GM19395 (cell line): Measurements from ENCODE around the gene KISS1.

Source experiments
- ATAC-seq: cut with Tn5 transposase; IDR thresholded peaks from one replicate; pipeline ENCODE4 v1.9.1; 2021; ENCODE audit warnings: mild to moderate bottlenecking, moderate library complexity; ENCODE audit not compliant: unreplicated experiment

KISS1 gene

DNA sequence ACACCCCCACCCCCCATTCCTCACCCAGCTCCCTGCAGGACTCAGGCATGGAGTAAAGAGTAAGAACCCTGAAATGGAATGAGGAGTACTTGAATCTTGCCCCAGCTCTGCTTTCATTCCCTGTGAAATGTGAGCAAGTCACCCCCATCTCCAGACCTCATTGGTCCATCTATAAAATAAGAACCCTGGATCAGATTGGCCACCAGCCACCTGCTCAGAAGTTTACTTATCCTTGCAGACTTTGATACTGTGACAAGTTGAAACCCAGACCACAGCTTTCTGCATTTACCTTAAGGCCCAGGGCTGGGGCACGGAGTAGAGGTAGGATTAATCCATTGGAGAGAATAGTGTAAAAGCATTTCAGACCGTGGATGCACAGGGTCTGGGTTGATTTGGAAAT lies 2.2 kb downstream of the KISS1 start:
- ATAC-seq: no peak

- no peak for ATAC-seq
Measured at GRCh38 chr1:204192589-204193352, 3.5 kb downstream of the KISS1 start.

GRCh38 chr1:204192046-204192445 lies 4.2 kb downstream of the KISS1 start:
- no peak for ATAC-seq

GRCh38 chr1:204191456-204191855 lies 4.8 kb downstream of the KISS1 start:
- no peak for ATAC-seq

DNA sequence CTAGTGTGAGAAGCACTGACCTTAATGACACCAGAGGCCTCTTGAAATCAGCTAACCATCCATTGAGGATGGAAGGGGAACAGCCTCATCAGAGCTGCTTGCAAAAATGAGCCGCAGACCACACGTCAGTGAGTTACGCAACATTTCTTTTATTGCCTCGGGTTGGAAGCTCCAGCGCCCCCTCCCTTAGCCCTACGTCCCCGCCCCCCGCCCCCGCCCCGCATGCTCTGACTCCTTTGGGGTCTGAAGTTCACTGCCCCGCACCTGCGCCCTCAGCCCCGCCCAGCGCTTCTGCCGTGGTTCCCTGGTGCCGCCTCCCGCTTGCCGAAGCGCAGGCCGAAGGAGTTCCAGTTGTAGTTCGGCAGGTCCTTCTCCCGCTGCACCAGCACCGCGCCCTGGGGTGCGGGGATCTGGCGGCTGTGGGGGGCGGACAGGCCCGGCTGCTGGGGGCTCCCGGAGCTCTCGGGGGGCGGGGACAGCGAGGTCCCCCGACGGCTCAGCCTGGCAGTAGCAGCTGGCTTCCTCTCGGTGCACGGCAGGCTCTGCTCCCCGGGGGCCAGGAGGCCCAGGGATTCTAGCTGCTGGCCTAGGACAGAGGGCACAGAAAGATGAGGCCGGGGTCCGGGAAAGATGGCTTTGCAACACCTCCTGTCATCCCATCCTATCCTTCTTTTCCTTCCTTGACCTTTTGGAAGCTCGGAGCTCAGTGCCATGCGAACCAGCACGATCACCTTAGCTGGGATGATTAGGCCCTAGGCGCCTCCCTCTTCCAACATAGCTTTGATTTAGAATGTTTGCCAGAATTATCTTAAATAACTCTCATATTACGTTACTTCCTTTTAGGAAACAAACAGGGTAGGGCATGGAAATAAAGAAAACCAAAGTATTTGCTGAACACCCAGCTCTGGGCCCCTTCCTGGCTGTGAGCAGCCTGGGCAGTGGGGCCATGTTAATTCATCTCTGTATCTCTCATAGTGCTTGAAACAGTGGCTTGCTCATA lies 5.8 kb downstream of the KISS1 start:
- ATAC-seq: no peak

- ATAC-seq: no peak
Measured at GRCh38 chr1:204188959-204189639, 7.2 kb downstream of the KISS1 start.

DNA sequence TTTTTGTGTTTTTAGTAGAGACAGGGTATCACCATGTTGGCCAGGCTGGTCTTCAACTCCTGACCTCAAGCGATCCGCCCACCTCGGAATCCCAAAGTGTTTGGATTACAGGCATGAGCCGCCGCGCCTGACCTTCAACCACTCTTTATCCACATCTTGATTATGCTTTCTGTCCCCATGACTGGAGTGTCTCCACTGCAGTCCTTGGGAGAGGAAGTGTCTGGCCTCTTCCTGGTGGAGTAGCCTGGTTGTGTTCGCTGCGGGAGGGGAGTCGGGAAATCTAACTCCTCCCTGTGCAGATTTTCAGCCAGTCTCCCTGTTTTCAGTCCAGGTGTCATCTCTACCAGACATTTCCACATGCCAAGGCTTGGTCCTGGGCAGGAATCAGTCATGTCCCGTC lies 9.7 kb downstream of the KISS1 start:
- no peak for ATAC-seq

- no peak for ATAC-seq
Measured at GRCh38 chr1:204181116-204181515, 15.2 kb downstream of the KISS1 start.

GRCh38 chr1:204180133-204180532 lies 16.2 kb downstream of the KISS1 start:
- no peak for ATAC-seq

DNA sequence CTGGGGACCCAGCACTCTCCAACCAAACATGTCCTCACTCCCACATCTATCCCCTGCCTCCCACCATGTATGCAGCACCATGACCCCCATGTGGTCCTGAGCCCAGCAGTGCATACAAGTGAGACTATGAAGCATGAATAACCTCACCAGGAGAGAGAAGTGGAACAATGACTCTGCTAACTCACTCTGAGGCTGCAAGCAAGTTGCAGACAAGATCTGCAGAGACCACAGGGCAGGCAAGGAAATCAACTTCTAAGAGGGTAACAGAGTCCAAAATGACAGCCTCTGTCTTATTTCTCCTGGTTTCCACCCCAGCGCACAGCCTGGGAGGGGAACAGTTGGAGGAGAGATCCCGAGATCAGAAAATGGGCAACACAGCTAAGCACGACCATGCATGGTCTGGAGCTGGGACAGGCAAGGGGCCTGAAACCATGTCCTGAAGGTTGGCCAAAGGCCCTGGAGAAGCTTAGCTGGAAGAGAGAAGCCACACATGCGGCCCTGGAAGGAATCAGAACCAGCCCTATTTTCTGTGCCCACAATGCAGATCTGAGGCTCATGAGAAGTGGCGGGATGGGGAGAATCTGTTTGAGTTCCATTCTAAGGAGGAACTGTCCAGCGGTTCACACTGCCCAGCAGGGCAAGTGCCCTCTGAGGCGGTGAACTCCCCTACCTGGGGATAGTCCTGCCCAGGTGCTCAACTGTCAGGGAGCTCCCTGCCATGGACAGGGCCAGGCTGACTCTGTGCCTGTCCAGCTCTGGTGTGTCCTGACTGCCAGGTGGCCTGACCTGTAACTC lies 17.6 kb downstream of the KISS1 start:
- ATAC-seq: no peak

GRCh38 chr1:204177133-204177532 lies 19.2 kb downstream of the KISS1 start:
- ATAC-seq: no peak

DNA sequence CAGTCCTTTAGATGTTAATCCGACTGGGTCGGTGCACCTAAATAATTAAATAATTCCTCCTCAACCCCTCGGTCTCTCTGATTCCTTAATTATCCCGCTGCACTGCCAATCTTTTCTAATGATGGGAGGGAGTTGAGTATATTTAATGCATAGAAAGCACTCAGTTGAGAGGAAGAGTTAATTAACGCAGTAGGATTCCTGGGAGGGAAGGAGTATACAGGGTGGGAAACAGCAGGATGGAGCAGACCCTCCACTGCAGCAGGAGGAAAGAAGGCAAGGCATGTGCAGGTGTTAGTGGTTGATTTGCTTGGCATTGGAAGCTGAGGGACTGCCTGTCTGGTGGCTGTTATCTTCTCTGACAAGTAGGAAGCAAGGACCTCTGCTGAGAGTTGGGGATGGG lies 20.2 kb downstream of the KISS1 start:
- ATAC-seq: no peak

GRCh38 chr1:204174958-204175357 lies 21.3 kb downstream of the KISS1 start:
- ATAC-seq: no peak

GRCh38 chr1:204172404-204173029 lies 23.8 kb downstream of the KISS1 start:
- ATAC-seq: no peak

DNA sequence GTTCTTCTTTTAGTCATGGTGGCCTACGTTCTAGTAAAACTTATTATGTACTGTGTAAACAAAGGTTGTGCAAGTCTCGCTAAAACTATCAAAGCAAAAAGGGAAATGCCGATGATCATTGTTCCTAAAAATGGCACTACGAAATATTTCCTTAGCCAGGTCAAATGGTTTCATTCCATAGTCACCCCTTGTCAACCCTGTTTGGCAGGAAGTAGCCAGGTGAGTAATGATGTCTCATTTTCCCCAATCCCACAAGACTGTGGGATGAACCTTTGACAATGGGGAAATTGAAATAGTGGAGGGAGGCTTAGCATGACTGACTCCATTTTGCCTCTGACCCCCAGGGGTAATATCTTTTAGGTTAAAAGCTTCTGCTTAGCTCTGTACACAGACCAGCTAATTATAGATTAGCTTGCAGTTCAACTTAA lies 24.5 kb downstream of the KISS1 start:
- ATAC-seq: no peak

DNA sequence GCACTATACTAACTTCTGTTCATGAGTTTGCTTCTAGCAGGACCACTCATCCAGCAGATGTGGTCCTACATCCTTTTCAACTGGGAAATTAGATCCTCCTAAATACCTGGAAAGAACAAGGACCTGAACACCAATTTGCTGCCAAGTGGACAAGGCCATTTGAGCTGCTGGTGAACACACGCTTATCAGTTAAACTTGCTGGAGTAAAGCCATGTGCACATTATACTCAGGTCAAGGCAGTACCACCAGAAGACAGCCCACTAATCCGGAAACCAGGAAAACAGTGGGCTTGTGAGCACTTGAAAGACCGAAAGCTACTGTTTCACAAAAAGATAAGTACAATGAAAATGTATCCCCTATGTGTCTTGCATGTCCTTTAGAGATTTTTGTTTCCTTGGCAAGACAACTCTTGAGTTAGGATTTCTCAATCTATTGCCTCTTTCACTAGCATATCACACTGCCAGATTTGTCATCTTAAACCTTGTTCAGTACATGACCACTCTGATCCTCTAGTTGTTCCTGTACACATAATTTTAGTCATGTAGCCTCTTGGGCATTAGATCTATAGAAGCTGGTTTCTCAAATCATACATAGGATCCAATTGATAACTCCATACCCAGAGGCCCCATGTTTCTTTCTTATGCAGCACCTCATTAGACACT lies 25.7 kb downstream of the KISS1 start:
- ATAC-seq: no peak

DNA sequence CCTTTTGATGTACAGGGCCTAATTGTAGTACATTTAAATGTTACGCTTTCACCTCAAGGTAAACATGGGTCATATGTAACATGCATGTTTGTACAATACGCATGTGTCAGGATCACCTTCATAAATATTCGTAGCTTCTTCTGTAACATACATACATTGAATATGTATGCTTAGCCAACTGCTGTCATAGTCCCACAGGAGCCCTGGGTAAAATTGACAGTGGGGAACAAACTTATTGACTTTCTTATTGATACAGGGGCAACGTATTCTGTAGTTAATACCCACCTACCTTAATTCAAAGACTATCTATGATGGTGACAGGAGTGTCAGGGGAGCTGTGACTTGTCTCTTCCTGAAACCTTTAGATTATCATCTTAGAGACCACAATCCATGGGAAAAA lies 26.4 kb downstream of the KISS1 start:
- no peak for ATAC-seq

DNA sequence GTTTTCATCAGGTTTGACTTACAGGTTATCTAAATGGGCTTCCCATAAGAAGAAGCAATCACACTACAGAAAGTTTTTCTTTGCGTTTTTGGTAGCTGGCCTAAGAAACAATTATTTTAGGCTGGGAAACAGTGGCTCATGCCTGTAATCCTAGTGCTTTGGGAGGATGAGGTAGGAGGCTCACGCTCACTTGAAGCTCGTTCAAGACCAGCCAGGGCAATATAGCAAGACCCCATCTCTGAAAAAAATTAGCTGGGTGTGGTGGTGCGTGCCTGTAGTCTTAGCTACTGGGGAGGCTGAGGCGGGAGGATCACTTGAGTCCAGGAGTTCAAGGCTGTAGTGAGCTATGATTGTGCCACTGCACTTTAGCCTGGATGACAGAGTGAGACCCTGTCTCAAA lies 28.6 kb downstream of the KISS1 start:
- ATAC-seq: no peak

DNA sequence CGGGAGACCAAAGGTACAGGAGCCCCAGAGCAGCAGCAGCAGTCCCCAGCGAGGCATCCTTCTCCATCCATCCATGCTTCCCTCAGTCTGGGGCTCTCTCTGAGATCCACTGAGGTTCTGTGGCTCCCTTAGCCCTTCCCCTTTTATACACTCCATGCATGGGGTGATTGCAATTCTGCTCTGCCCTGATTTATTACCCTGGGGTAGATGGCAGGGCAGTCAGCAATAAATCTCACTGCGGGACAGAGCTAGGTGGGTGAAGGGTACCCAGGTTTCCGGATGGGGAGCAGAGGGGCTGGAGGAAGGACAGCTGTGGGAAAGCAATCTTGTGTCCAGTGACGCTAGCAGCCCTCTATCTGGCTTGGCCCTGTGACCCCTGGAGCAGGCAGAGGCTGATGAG lies 30.1 kb downstream of the KISS1 start, which contains the start of gene REN:
Gene REN (minus strand): TSS at position 119 of the 400 bp plus-strand sequence. CDS start 44 bp downstream, at position 75.
- no peak for ATAC-seq
